GM12864 (cell line): Measurements from ENCODE around the gene KSR2.

Experiments
- DNase-seq: peaks from one replicate; pipeline ENCODE4 v3.0.0-alpha.2; 2011; ENCODE audit warnings: low read depth
- H3K4me3 ChIP-seq: 2 replicates; pipeline ENCODE4 v1.5.1; 2011; ENCODE audit warnings: mild to moderate bottlenecking, low read depth, low read length, control low read depth
- TF ChIP-seq, protein P1 (sequence below): IDR thresholded peaks from 2 replicates; pipeline ENCODE4 v1.5.1; 2011; ENCODE audit warnings: low read depth, mild to moderate bottlenecking, moderate library complexity, low read length, control low read depth, inconsistent platforms; ENCODE audit errors: missing control alignments

The KSR2 gene

DNA sequence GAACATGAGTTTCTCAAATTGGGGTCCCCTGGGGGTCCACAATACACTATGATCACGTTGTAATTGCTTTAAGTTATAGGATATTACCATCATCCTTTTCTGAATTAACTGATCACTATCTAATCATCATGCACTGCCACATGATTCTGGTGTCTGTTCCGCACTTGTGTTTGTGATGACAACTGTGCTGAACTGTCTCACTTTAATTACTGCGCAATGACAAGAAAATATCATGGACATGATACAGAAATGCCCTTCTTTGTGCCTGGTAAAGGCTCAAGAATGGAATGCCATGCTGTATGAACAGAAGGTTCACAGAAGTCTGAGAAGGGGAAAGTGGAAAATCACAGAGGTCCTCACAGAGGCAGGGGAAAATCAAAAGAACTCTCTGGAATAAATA lies 541.6 kb downstream of the KSR2 start:
- TF ChIP-seq, protein P1, sequence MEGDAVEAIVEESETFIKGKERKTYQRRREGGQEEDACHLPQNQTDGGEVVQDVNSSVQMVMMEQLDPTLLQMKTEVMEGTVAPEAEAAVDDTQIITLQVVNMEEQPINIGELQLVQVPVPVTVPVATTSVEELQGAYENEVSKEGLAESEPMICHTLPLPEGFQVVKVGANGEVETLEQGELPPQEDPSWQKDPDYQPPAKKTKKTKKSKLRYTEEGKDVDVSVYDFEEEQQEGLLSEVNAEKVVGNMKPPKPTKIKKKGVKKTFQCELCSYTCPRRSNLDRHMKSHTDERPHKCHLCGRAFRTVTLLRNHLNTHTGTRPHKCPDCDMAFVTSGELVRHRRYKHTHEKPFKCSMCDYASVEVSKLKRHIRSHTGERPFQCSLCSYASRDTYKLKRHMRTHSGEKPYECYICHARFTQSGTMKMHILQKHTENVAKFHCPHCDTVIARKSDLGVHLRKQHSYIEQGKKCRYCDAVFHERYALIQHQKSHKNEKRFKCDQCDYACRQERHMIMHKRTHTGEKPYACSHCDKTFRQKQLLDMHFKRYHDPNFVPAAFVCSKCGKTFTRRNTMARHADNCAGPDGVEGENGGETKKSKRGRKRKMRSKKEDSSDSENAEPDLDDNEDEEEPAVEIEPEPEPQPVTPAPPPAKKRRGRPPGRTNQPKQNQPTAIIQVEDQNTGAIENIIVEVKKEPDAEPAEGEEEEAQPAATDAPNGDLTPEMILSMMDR, result no peak
- no peak overlapping the region for H3K4me3 ChIP-seq
- DNase-seq, result no peak

DNA sequence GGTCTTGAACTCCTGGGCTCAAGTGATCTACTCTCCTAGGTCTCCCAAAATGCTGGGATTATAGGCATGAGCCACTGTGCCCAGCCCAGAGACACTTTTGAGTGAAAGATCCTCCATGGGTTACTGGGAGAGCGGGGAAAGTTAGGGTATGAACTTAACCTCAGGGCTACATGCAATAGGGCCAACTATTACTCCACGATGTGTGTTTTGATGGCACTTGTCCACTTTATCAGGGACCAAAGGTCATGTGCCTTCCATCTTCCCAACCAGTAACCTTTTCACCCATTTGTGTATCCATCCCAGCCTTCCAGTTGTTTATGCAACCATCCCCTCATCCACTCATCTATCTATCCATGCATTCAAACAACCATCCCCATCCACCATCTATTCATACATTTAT lies 546.8 kb downstream of the KSR2 start:
- DNase-seq, result no peak
- H3K4me3 ChIP-seq, result no peak overlapping the region
- TF ChIP-seq, protein P1, result no peak

DNA sequence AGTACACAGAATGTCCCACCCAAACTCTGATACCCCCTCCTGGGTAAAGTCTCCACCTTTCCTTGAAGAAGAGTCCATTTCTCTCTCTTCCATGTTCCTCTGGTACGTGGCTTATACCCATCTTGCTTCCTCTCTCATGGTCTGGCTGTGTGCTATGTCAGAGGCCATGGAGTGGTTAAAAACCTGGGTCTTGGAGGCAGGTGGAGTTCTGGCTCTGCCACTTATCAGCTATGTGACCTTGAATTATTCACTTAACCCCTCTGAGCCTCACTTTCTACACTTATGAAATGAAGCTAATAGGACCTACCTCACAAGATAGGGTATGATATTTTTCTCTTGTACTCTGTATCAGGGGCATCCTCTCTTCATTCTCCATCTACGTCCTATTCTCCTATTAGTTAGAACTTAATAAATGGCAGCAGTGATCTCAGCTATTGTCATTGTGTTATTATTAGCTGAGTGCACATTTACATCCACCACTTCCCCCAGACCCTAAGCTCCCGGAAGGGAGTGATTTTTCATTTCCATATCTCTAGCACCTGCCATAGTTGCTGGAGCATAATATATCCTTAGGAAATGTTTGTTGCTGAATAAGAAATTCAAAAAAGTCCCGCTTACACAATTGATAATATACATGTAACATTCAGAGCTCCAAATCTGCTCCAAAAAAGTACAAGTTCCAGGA lies 547.6 kb downstream of the KSR2 start:
- no peak for DNase-seq
- H3K4me3 ChIP-seq, result no peak overlapping the region
- TF ChIP-seq, protein P1, result no peak

DNA sequence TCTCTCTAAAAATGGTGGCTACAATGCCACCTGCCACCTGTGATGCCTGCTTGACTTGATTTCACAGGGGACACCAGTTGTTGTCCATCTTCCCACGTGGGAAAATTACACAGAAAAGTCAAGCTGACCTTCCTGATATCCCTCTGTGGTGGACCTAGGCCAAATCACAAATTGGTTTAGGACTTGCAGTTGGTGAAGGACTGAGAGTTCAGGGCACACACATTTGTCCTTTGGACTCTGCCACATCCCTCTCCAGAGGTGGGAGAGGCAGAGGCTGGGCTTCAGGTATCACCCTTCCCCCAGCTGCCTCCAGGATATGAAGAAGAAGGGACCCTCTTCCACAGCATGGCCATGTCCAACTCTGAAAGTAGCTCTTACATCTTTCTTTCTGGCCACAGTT lies 551.8 kb downstream of the KSR2 start:
- H3K4me3 ChIP-seq, result no peak overlapping the region
- TF ChIP-seq, protein P1, result no peak
- DNase-seq, result no peak

DNA sequence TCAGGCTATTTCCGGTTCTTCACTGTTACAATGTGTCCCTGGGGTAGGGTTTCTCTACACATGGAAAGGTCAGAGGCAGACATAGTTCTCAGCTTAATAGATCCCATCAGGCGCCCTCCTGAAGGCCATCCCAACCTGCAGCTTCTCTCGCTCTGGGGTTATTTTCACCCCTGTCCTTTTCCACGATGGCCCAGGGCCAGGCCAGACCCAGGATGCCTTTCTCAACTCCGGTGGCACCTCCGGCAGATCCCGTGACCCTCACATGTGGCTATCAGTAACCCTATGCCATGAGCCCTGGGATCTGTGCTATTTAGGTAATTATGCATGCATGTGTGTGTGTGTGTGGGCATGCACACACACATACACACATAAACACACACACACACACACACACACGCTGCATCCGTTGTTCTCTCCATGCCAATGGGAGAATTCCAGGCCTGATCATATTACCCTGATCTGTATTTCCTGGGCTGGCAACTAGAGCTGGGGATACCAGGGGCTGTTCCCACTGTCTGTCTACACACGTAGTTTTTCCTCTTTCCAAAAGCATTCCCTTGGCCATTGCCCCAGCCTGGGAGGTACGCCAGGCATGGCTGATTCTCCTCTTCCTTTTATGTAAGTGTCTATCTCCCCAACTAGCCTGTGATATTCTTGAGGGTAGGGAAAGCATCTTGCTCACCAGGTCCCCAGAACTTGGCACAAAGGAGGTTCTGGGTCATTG lies 556.2 kb downstream of the KSR2 start:
- no peak overlapping the region for H3K4me3 ChIP-seq
- no peak for DNase-seq
- TF ChIP-seq, protein P1, result no peak

DNA sequence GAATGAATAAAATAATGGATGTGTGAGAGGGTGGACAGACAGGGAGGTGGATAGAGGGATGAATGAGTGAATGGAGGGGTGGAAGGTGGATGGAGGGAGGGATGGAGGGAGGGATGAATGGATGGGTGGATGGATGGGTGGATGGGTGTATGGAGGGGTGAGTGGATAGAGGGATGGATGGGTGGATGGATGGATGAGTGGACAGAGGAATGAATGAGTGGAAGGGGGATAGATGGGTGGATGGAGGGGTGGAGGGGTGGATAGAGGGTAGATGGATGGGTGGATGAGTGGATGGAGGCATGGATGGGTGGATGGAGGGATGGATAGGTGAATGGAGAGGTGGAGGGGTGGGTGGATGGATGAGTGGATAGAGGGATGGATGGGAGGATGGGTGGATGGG lies 559.5 kb downstream of the KSR2 start:
- DNase-seq, result no peak
- no peak overlapping the region for H3K4me3 ChIP-seq
- TF ChIP-seq, protein P1, result no peak
